NCI-H226 (cell line): ENCODE data around the gene ZNF804A.

Experiments
- DNase-seq: peaks from one replicate; pipeline ENCODE4 v3.0.0-alpha.2; 2015

Gene ZNF804A

GRCh38 chr2:184956856-184957255 lies 358.5 kb downstream of the ZNF804A start:
- no peak for DNase-seq

- no peak for DNase-seq
Observed at GRCh38 chr2:184971546-184972068, 373.3 kb downstream of the ZNF804A start.
